GM18526 (cell line): Measurements from ENCODE around the gene CDC25A.

Experiments
- POLR2A ChIP-seq: IDR thresholded peaks from 3 replicates; pipeline ENCODE4 v1.6.1; 2011; ENCODE audit not compliant: insufficient read length; ENCODE audit errors: extremely low read depth

The CDC25A gene

GRCh38 chr3:48209445-48209844 lies 21.2 kb upstream of the CDC25A start:
- TF ChIP-seq POLR2A = no peak

- no peak for TF ChIP-seq POLR2A
These were observed 19.9 kb upstream of the CDC25A start for GRCh38 chr3:48208076-48208475.

- TF ChIP-seq POLR2A = no peak
These were observed 14.4 kb upstream of the CDC25A start for GRCh38 chr3:48202632-48203031.

GRCh38 chr3:48199117-48199516 lies 10.9 kb upstream of the CDC25A start:
- TF ChIP-seq POLR2A = no peak

GRCh38 chr3:48196611-48197010 lies 8.4 kb upstream of the CDC25A start:
- no peak for TF ChIP-seq POLR2A

- no peak for TF ChIP-seq POLR2A
These were observed 6.3 kb upstream of the CDC25A start for GRCh38 chr3:48194446-48195071.

- no peak for TF ChIP-seq POLR2A
These were observed 2.7 kb upstream of the CDC25A start for GRCh38 chr3:48190911-48191310.

- no peak for TF ChIP-seq POLR2A
These were observed 1.1 kb upstream of the CDC25A start for GRCh38 chr3:48189321-48189720.

GRCh38 chr3:48187579-48188265 lies 495 bp downstream of the CDC25A start:
- TF ChIP-seq POLR2A = no peak

- TF ChIP-seq POLR2A = no peak
These were observed 977 bp downstream of the CDC25A start for GRCh38 chr3:48187301-48187578.

GRCh38 chr3:48186631-48187300 lies 1.5 kb downstream of the CDC25A start:
- no peak for TF ChIP-seq POLR2A

GRCh38 chr3:48185129-48185528 lies 3.1 kb downstream of the CDC25A start:
- no peak for TF ChIP-seq POLR2A

- TF ChIP-seq POLR2A = no peak
These were observed 3.9 kb downstream of the CDC25A start for GRCh38 chr3:48184299-48184698.

GRCh38 chr3:48180531-48181253 lies 7.5 kb downstream of the CDC25A start:
- no peak for TF ChIP-seq POLR2A

GRCh38 chr3:48180021-48180420 lies 8.2 kb downstream of the CDC25A start:
- TF ChIP-seq POLR2A = no peak

GRCh38 chr3:48178072-48178471 lies 10.1 kb downstream of the CDC25A start:
- TF ChIP-seq POLR2A = no peak
